ENCODE results near the gene APOL6. TPM values are rescaled to one million over a fixed set of nuclear protein-coding genes. Genes with fewer than 3 reads are reported as not detected.
"Not testable (repeated sequence)": the region's sequence is repeated elsewhere in the genome, so short reads cannot be mapped to it uniquely, and the experiment has no call there.

Gene APOL6
- total RNA-seq, 1 experiment from 2014 or later: 13.9 TPM

GRCh38 chr22:35622191-35622913, 25.9 kb upstream of the APOL6 start:
- DNase-seq: peak; percentile 71 to 78
- Mint-ChIP-seq H3K4me3 (ENCODE audit: unreplicated experiment) (no peak overlapping the region), H3K27ac (ENCODE audit: unreplicated experiment) (peak overlapping the region; percentile 45), H3K9me3 (ENCODE audit: unreplicated experiment) (no peaks in the 10 kb centered on the region), H3K27me3 (ENCODE audit: insufficient read depth, unreplicated experiment) (no peaks in the 10 kb centered on the region), H3K36me3 (ENCODE audit: insufficient read depth, unreplicated experiment) (no peaks in the 10 kb centered on the region), H3K4me1 (ENCODE audit: low read depth, unreplicated experiment) (peaks cover 11% of the 10 kb centered on the region)
- intact Hi-C loops (cut with micrococcal nuclease; ENCODE audit: unreplicated experiment): no loop called here
- Histone ChIP-seq H3K4me3 (ENCODE audit: low read depth, low read length) (no peak overlapping the region), H3K27me3 (replicated peaks; ENCODE audit: control insufficient read depth, insufficient read depth, low read length) (no peaks in the 10 kb centered on the region; the same call in 1 of the 2 replicates), H3K36me3 (ENCODE audit: control insufficient read depth, insufficient read depth, low read length) (no peaks in the 10 kb centered on the region), H3K9me3 (no peaks in the 10 kb centered on the region), H3K4me1 (peaks cover 14% of the 10 kb centered on the region)
- TF ChIP-seq CTCF (IDR thresholded peaks at IDR 0.05; ENCODE audit: insufficient read depth in 1 of 2, low read depth in 1 of 2, low read length in 1 of 2, severe bottlenecking in 1 of 2, unreplicated experiment in 1 of 2): no peak
- POLR2A ChIA-PET: interaction anchor here (0.6 kb wide), 1 partner anchor 33 kb away, joined by 3 read pairs; no protein-coding TSS in a partner anchor
- CTCF ChIA-PET: interaction anchor here (0.7 to 1.5 kb wide), 5 partner anchors 34 to 272 kb away, joined by 3 to 5 read pairs (median 3); no protein-coding TSS in a partner anchor
- BruUV-seq (replicated peaks): no TSS peak

- H3K9me3 Mint-ChIP-seq (ENCODE audit: unreplicated experiment); POLR2A ChIA-PET; H3K27me3 ChIP-seq (replicated peaks; ENCODE audit: control insufficient read depth, insufficient read depth, low read length); H3K27ac Mint-ChIP-seq (ENCODE audit: unreplicated experiment); BruUV-seq (replicated peaks); CTCF ChIA-PET; DNase-seq; H3K36me3 Mint-ChIP-seq (ENCODE audit: insufficient read depth, unreplicated experiment); H3K9me3 ChIP-seq; H3K4me3 Mint-ChIP-seq (ENCODE audit: unreplicated experiment); H3K36me3 ChIP-seq (ENCODE audit: control insufficient read depth, insufficient read depth, low read length); H3K27me3 Mint-ChIP-seq (ENCODE audit: insufficient read depth, unreplicated experiment); H3K4me3 ChIP-seq (ENCODE audit: low read depth, low read length): not testable (repeated sequence)
- peaks cover 11% of the 10 kb centered on the region for H3K4me1 Mint-ChIP-seq (ENCODE audit: low read depth, unreplicated experiment)
- H3K4me1 ChIP-seq: peaks cover 14% of the 10 kb centered on the region
- intact Hi-C loops (cut with micrococcal nuclease; ENCODE audit: unreplicated experiment): loop anchor here (1.0 kb wide), 2 partner anchors 35 to 274 kb away; no protein-coding TSS in a partner anchor
Observed at GRCh38 chr22:35623885-35624284, 24.4 kb upstream of the APOL6 start.

- Histone ChIP-seq H3K36me3 (ENCODE audit: control insufficient read depth, insufficient read depth, low read length) (no peaks in the 10 kb centered on the region), H3K27me3 (replicated peaks; ENCODE audit: control insufficient read depth, insufficient read depth, low read length) (no peaks in the 10 kb centered on the region; the same call in 1 of the 2 replicates), H3K9me3 (no peaks in the 10 kb centered on the region), H3K4me1 (peaks cover 14% of the 10 kb centered on the region), H3K4me3 (ENCODE audit: low read depth, low read length) (no peak overlapping the region)
- Mint-ChIP-seq H3K36me3 (ENCODE audit: insufficient read depth, unreplicated experiment) (no peaks in the 10 kb centered on the region), H3K27me3 (ENCODE audit: insufficient read depth, unreplicated experiment) (no peaks in the 10 kb centered on the region), H3K4me1 (ENCODE audit: low read depth, unreplicated experiment) (peaks cover 13% of the 10 kb centered on the region), H3K9me3 (ENCODE audit: unreplicated experiment) (no peaks in the 10 kb centered on the region), H3K4me3 (ENCODE audit: unreplicated experiment) (no peak overlapping the region), H3K27ac (ENCODE audit: unreplicated experiment) (no peak overlapping the region)
- intact Hi-C loops (cut with micrococcal nuclease; ENCODE audit: unreplicated experiment): no loop called here
- BruUV-seq (replicated peaks): no TSS peak
- DNase-seq: no peak
- no peak for TF ChIP-seq CTCF (IDR thresholded peaks at IDR 0.05; ENCODE audit: insufficient read depth in 1 of 2, low read depth in 1 of 2, low read length in 1 of 2, severe bottlenecking in 1 of 2, unreplicated experiment in 1 of 2)
- ChIA-PET CTCF (no interaction called here), POLR2A (no interaction called here)
Observed at GRCh38 chr22:35624547-35624946, 23.7 kb upstream of the APOL6 start.
